SK-N-SH (cell line): ENCODE measurements around the gene CNBP. TPM values are rescaled to one million over a fixed set of nuclear protein-coding genes. Genes with fewer than 3 reads are reported as not detected.

Experiments used
- CTCF ChIA-PET: fragments of 300-600, 350-600 bp; formaldehyde crosslinking; extraction: SDS; loops from one replicate; lab custom pipeline; 2021; lab: Yijun Ruan, JAX
- POLR2A ChIA-PET: fragments of 350-600 bp; sonication (Branson Sonifier 250); formaldehyde crosslinking; extraction: SDS; loops from one replicate; lab custom pipeline; 2020; ENCODE audit warnings: antibody characterized with exemption, inconsistent platforms; lab: Yijun Ruan, JAX
- DNase-seq: peaks from one replicate; pipeline ENCODE4 v3.0.0; 2012
- H2AFZ ChIP-seq: fragments of 200-600 bp; sonication (generic); 2 replicates; pipeline ENCODE4 v1.8.1; 2016; ENCODE audit warnings: antibody characterized with exemption, mild to moderate bottlenecking, low read depth
- H3F3A ChIP-seq: fragments of 200-600 bp; sonication (generic); replicated peaks from 2 replicates; pipeline ENCODE3; 2016; ENCODE audit warnings: antibody characterized with exemption, mild to moderate bottlenecking; ENCODE audit not compliant: insufficient read depth
- H3K27ac ChIP-seq, 2 experiments: fragments of 200-500 bp in 1 of 2; fragments of 200-600 bp in 1 of 2; sonication (Bioruptor generic) in 1 of 2; sonication (generic), shearing (Covaris generic) in 1 of 2; 2 replicates each; pipeline versions ENCODE4 v1.5.1 to v1.6.1; 2014 to 2016; ENCODE audit warnings: low read depth in 2 of 2, inconsistent platforms in 1 of 2, low read length in 1 of 2, mild to moderate bottlenecking in 1 of 2, mixed read lengths in 1 of 2
- H3K27me3 ChIP-seq: fragments of 200-600 bp; sonication (generic), shearing (Covaris generic); 2 replicates; pipeline ENCODE4 v1.6.1; 2016; ENCODE audit warnings: mixed run types; ENCODE audit not compliant: insufficient read depth
- H3K36me3 ChIP-seq, 2 experiments: fragments of 200-500 bp in 1 of 2; fragments of 200-600 bp in 1 of 2; sonication (Bioruptor generic) in 1 of 2; sonication (generic) in 1 of 2; replicated peaks in 1 of 2; 2 replicates each; pipeline versions ENCODE3 to v1.5.1; 2014 to 2016; ENCODE audit warnings: low read length in 1 of 2, mild to moderate bottlenecking in 1 of 2; ENCODE audit not compliant: insufficient read depth in 2 of 2, control insufficient read depth in 1 of 2
- H3K4me1 ChIP-seq, 2 experiments: fragments of 200-500 bp in 1 of 2; fragments of 200-600 bp in 1 of 2; sonication (Bioruptor generic) in 1 of 2; sonication (generic), shearing (Covaris generic) in 1 of 2; 2 replicates each; pipeline versions ENCODE4 v1.5.1 to v1.6.1; 2014 to 2016; ENCODE audit warnings: low read depth in 1 of 2, low read length in 1 of 2, mixed run types in 1 of 2; ENCODE audit not compliant: insufficient read depth in 2 of 2, control insufficient read depth in 1 of 2
- H3K4me2 ChIP-seq: fragments of 200-600 bp; sonication (generic), shearing (Covaris generic); 2 replicates; pipeline ENCODE4 v1.6.1; 2017; ENCODE audit warnings: mixed run types
- H3K4me3 ChIP-seq, 2 experiments: fragments of 200-500 bp in 1 of 2; fragments of 200-600 bp in 1 of 2; sonication (Bioruptor generic) in 1 of 2; sonication (generic), shearing (Covaris generic) in 1 of 2; 2 replicates each; pipeline versions ENCODE4 v1.5.1 to v1.8.1; 2014 to 2016; ENCODE audit warnings: low read depth in 2 of 2, inconsistent platforms in 1 of 2, low read length in 1 of 2, mild to moderate bottlenecking in 1 of 2, mixed read lengths in 1 of 2, moderate library complexity in 1 of 2
- H3K79me2 ChIP-seq: fragments of 200-600 bp; sonication (generic); 2 replicates; pipeline ENCODE4 v1.8.1; 2017; ENCODE audit warnings: mild to moderate bottlenecking; ENCODE audit not compliant: insufficient read depth
- H3K9ac ChIP-seq: fragments of 200-600 bp; sonication (generic); 2 replicates; pipeline ENCODE4 v1.6.1; 2017; ENCODE audit warnings: mixed run types
- H3K9me2 ChIP-seq: fragments of 200-600 bp; sonication (generic); 2 replicates; pipeline ENCODE4 v1.6.1; 2017; ENCODE audit warnings: mixed run types
- H3K9me3 ChIP-seq: fragments of 200-600 bp; sonication (generic); 2 replicates; pipeline ENCODE4 v1.6.1; 2017; ENCODE audit warnings: mixed run types, mild to moderate bottlenecking, moderate library complexity
- H4K20me1 ChIP-seq: fragments of 200-600 bp; sonication (generic); 2 replicates; pipeline ENCODE4 v1.6.1; 2017; ENCODE audit warnings: mild to moderate bottlenecking, mixed run types; ENCODE audit not compliant: insufficient read depth
- ELF1 ChIP-seq: IDR thresholded peaks from 2 replicates; pipeline ENCODE4 v1.4.0; 2012
- EZH2phosphoT487 ChIP-seq: fragments of 200-600 bp; sonication (generic); IDR thresholded peaks from 2 replicates; pipeline ENCODE4 v1.6.1; 2017; ENCODE audit warnings: low read depth, mixed run types, mild to moderate bottlenecking, antibody characterized with exemption, moderate library complexity, borderline replicate concordance
- FOXJ3 ChIP-seq: sonication (generic); formaldehyde crosslinking; IDR thresholded peaks from 2 replicates; pipeline ENCODE4 v1.5.1; 2020; ENCODE audit warnings: mild to moderate bottlenecking, missing genetic modification reagents
- FOXM1 ChIP-seq: IDR thresholded peaks from 2 replicates; pipeline ENCODE4 v1.4.0; 2012; ENCODE audit warnings: low read depth, mild to moderate bottlenecking
- GABPA ChIP-seq: IDR thresholded peaks from 2 replicates; pipeline ENCODE4 v1.4.0; 2012; ENCODE audit warnings: low read depth, mild to moderate bottlenecking
- GATA2 ChIP-seq: sonication (generic); formaldehyde crosslinking; IDR thresholded peaks from 2 replicates; pipeline ENCODE4 v1.5.0; 2020; ENCODE audit warnings: mild to moderate bottlenecking, missing genetic modification reagents
- JUND ChIP-seq: IDR thresholded peaks from 2 replicates; pipeline ENCODE4 v1.4.0; 2012
- MEF2A ChIP-seq: IDR thresholded peaks from 2 replicates; pipeline ENCODE4 v1.4.0; 2012; ENCODE audit warnings: low read depth, borderline replicate concordance
- NRF1 ChIP-seq: IDR thresholded peaks from 2 replicates; pipeline ENCODE4 v1.6.1; 2012; ENCODE audit warnings: low read depth, mild to moderate bottlenecking, low read length
- RAD21 ChIP-seq: IDR thresholded peaks from 2 replicates; pipeline ENCODE4 v1.6.1; 2012; ENCODE audit warnings: mild to moderate bottlenecking, low read length
- RXRA ChIP-seq: IDR thresholded peaks from 2 replicates; pipeline ENCODE4 v1.4.0; 2012; ENCODE audit warnings: low read depth, mild to moderate bottlenecking, borderline replicate concordance
- TAF1 ChIP-seq: IDR thresholded peaks from 2 replicates; pipeline ENCODE4 v1.6.1; 2012; ENCODE audit warnings: low read depth, mild to moderate bottlenecking, low read length, moderate library complexity, borderline replicate concordance
- TCF12 ChIP-seq: IDR thresholded peaks from 2 replicates; pipeline ENCODE4 v1.4.0; 2012
- YY1 ChIP-seq: IDR thresholded peaks from 2 replicates; pipeline ENCODE4 v1.4.0; 2012; ENCODE audit warnings: low read depth, mild to moderate bottlenecking
- WGBS: methylation state at CpG from one replicate; pipeline ENCODE4 v1.1.6; 2017; ENCODE audit warnings: low lambda C conversion rate; 5-methylcytosine and 5-hydroxymethylcytosine counted together
- polyA plus RNA-seq, 3 experiments: library from polyadenylated mRNA; depleted of rRNA; stranded (reverse); fragments of >200 nt; gene quantifications; 2 replicates each; pipeline ENCODE4 v1.2.3, GENCODE V29; 2012
- TF ChIP-seq, protein P1 (sequence below): IDR thresholded peaks from 2 replicates; pipeline ENCODE4 v1.4.0; 2012; ENCODE audit warnings: low read depth, borderline replicate concordance
- TF ChIP-seq, protein P2 (sequence below): IDR thresholded peaks from 2 replicates; pipeline ENCODE4 v1.4.0; 2012; ENCODE audit warnings: low read depth
- TF ChIP-seq, protein P3 (sequence below): fragments of 150-350 bp; IDR thresholded peaks from 2 replicates; pipeline ENCODE4 v1.6.1; 2017; ENCODE audit warnings: antibody characterized with exemption, low read length, low read depth, borderline replicate concordance
- TF ChIP-seq, protein P4 (sequence below): fragments of 150-350 bp; IDR thresholded peaks from 2 replicates; pipeline ENCODE4 v1.6.1; 2016; ENCODE audit warnings: mild to moderate bottlenecking, low read depth, low read length
- TF ChIP-seq, protein P5 (sequence below): IDR thresholded peaks from 2 replicates; pipeline ENCODE4 v1.6.1; 2012; ENCODE audit warnings: mild to moderate bottlenecking, low read depth, low read length, moderate library complexity

The CNBP gene
- polyA plus RNA-seq, 1 of the 3 experiments (the other 2 are of a cell fraction): 240 TPM

DNA sequence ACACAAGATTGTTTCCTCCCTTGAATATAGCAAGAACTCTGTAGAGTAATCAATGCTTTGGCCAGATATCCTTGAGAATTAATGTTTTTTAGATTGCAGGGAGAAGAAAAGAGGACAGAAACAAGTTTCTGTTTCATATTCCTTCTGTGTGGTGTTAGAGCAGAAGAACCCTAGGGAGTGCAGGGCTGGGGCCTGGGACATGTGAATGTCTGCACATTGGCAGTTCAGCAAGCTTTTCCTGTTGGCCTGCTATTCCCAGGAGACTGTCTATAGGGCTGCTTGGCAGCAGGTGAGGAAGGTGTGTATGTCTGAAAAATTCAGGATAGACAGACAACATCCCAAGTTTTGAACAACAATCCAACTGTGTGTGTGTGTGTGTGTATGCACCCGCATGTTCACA is 13.6 kb upstream of the CNBP start:
- no peak overlapping the region for H3K4me3 ChIP-seq
- ChIA-PET CTCF (interaction anchor here (1.1 to 2.7 kb wide), 2 partner anchors 49 to 227 kb away, joined by 4 to 13 read pairs; no protein-coding TSS in a partner anchor), POLR2A (no interaction called here)
- no peaks in the 10 kb centered on the region for H3K27me3 ChIP-seq
- peaks cover 19% of the 10 kb centered on the region for H3F3A ChIP-seq
- H3K27ac ChIP-seq: peak overlapping the region in 1 of 2 experiments; percentile 89; a peak in 2 of 4 replicates
- H4K20me1 ChIP-seq: no peaks in the 10 kb centered on the region
- no peak overlapping the region for H2AFZ ChIP-seq
- H3K9me2 ChIP-seq: no peaks in the 10 kb centered on the region
- H3K9ac ChIP-seq: no peak overlapping the region
- no peaks in the 10 kb centered on the region for H3K36me3 ChIP-seq
- H3K4me1 ChIP-seq: peaks cover 0 to 18% of the 10 kb centered on the region in 2 experiments; a peak in 1 of 4 replicates
- 91% methylated on average over 1 of the region's 1 CpG for WGBS
- peak overlapping the region; percentile 74 for H3K4me2 ChIP-seq
- H3K9me3 ChIP-seq: no peaks in the 10 kb centered on the region
- DNase-seq: no peak
- no peaks in the 10 kb centered on the region for H3K79me2 ChIP-seq
- TF ChIP-seq, protein P1, sequence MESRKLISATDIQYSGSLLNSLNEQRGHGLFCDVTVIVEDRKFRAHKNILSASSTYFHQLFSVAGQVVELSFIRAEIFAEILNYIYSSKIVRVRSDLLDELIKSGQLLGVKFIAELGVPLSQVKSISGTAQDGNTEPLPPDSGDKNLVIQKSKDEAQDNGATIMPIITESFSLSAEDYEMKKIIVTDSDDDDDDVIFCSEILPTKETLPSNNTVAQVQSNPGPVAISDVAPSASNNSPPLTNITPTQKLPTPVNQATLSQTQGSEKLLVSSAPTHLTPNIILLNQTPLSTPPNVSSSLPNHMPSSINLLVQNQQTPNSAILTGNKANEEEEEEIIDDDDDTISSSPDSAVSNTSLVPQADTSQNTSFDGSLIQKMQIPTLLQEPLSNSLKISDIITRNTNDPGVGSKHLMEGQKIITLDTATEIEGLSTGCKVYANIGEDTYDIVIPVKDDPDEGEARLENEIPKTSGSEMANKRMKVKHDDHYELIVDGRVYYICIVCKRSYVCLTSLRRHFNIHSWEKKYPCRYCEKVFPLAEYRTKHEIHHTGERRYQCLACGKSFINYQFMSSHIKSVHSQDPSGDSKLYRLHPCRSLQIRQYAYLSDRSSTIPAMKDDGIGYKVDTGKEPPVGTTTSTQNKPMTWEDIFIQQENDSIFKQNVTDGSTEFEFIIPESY: no peak
- no peak for TF ChIP-seq ELF1
- TF ChIP-seq RXRA: no peak
- TF ChIP-seq NRF1: no peak
- TF ChIP-seq GATA2 (CRISPR knock-in tag): no peak
- no peak for TF ChIP-seq RAD21
- TF ChIP-seq GABPA: no peak
- TF ChIP-seq EZH2phosphoT487: no peak
- TF ChIP-seq, protein P2, sequence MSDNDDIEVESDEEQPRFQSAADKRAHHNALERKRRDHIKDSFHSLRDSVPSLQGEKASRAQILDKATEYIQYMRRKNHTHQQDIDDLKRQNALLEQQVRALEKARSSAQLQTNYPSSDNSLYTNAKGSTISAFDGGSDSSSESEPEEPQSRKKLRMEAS: no peak
- TF ChIP-seq, protein P3, sequence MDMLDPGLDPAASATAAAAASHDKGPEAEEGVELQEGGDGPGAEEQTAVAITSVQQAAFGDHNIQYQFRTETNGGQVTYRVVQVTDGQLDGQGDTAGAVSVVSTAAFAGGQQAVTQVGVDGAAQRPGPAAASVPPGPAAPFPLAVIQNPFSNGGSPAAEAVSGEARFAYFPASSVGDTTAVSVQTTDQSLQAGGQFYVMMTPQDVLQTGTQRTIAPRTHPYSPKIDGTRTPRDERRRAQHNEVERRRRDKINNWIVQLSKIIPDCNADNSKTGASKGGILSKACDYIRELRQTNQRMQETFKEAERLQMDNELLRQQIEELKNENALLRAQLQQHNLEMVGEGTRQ: no peak
- TF ChIP-seq TAF1: no peak
- TF ChIP-seq YY1: no peak
- TF ChIP-seq, protein P4, sequence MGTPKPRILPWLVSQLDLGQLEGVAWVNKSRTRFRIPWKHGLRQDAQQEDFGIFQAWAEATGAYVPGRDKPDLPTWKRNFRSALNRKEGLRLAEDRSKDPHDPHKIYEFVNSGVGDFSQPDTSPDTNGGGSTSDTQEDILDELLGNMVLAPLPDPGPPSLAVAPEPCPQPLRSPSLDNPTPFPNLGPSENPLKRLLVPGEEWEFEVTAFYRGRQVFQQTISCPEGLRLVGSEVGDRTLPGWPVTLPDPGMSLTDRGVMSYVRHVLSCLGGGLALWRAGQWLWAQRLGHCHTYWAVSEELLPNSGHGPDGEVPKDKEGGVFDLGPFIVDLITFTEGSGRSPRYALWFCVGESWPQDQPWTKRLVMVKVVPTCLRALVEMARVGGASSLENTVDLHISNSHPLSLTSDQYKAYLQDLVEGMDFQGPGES: no peak
- TF ChIP-seq FOXJ3 (CRISPR knock-in tag): no peak

DNA sequence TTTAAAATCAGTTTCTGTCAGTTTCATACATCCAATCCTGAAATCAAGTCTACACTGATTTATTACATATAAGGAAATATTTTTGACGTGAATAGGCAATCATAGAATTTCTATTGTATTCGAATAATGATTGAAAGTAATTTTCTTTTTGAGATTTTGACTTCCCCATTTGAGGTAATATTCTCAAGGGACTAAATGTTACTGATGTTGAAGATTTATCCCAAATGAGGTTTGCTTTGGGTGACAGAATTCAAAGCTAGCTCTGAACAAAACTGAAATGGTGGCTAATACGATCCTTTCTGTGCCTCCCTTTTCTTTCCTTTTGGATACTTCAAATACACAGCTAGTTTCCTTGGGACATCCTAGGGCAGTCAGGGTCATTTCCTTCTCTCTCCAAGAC is 12.9 kb upstream of the CNBP start:
- Histone ChIP-seq H3K4me1 (peaks cover 0 to 18% of the 10 kb centered on the region in 2 experiments; a peak in 1 of 4 replicates), H3K79me2 (no peaks in the 10 kb centered on the region), H2AFZ (peak overlapping the region; percentile 61), H3K27ac (peak overlapping the region; percentile 64 to 89; a peak in 3 of 4 replicates), H3K4me3 (peak overlapping the region in 1 of 2 experiments; percentile 38; a peak in 1 of 4 replicates), H4K20me1 (no peaks in the 10 kb centered on the region), H3K27me3 (no peaks in the 10 kb centered on the region), H3K9ac (peak overlapping the region; percentile 59), H3K4me2 (peak overlapping the region; percentile 74), H3F3A (peaks cover 26% of the 10 kb centered on the region), H3K36me3 (no peaks in the 10 kb centered on the region), H3K9me2 (no peaks in the 10 kb centered on the region), H3K9me3 (no peaks in the 10 kb centered on the region)
- 98% methylated on average over 3 of the region's 3 CpGs for WGBS
- POLR2A ChIA-PET: no interaction called here
- CTCF ChIA-PET: interaction anchor here (1.1 to 2.7 kb wide), 2 partner anchors 50 to 226 kb away, joined by 4 to 13 read pairs; no protein-coding TSS in a partner anchor
- DNase-seq: no peak
- TF ChIP-seq FOXM1 (no peak), JUND (no peak), RXRA (no peak), NRF1 (no peak), MEF2A (no peak), GABPA (no peak), TCF12 (no peak)
- TF ChIP-seq, protein P5, sequence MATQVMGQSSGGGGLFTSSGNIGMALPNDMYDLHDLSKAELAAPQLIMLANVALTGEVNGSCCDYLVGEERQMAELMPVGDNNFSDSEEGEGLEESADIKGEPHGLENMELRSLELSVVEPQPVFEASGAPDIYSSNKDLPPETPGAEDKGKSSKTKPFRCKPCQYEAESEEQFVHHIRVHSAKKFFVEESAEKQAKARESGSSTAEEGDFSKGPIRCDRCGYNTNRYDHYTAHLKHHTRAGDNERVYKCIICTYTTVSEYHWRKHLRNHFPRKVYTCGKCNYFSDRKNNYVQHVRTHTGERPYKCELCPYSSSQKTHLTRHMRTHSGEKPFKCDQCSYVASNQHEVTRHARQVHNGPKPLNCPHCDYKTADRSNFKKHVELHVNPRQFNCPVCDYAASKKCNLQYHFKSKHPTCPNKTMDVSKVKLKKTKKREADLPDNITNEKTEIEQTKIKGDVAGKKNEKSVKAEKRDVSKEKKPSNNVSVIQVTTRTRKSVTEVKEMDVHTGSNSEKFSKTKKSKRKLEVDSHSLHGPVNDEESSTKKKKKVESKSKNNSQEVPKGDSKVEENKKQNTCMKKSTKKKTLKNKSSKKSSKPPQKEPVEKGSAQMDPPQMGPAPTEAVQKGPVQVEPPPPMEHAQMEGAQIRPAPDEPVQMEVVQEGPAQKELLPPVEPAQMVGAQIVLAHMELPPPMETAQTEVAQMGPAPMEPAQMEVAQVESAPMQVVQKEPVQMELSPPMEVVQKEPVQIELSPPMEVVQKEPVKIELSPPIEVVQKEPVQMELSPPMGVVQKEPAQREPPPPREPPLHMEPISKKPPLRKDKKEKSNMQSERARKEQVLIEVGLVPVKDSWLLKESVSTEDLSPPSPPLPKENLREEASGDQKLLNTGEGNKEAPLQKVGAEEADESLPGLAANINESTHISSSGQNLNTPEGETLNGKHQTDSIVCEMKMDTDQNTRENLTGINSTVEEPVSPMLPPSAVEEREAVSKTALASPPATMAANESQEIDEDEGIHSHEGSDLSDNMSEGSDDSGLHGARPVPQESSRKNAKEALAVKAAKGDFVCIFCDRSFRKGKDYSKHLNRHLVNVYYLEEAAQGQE: no peak
